GM18526 (cell line): ENCODE data around the gene RNF152.

ENCODE experiments used
- POLR2A ChIP-seq: IDR thresholded peaks from 3 replicates; pipeline ENCODE4 v1.6.1; 2011; ENCODE audit not compliant: insufficient read length; ENCODE audit errors: extremely low read depth

Gene RNF152

DNA sequence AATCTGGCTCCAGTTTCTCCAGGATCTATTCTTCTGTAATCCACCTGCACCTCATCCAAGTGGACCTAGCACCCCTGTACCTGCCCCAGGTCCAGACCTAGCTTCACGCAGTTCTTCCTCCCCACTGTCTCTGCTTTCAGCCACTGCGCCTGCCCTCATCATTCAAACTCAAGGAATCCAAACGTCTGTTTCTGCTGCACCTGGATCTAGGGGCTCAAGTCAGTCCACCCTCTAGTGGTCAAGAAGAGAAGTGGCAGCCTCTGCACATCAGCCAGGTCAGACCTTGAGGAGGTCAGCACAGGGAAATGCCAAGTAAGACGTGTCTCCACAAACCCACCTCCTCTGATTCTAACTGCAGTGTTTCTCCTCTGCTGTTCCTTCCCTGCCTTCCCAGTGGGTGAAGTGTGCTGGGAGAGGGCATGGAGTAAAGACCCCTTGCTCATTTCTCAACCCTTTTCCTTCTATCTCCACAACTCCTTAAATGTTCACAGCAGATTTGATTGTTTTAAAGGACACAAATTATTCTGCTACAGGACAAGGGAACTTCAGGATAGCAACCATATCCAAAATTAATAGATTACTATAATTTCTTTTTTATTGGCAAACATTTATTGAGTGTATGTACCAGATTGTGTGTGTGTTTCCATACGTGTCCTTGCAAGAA is 8.6 kb upstream of the RNF152 start:
- TF ChIP-seq POLR2A: no peak

- no peak for TF ChIP-seq POLR2A
Observed at GRCh38 chr18:61900504-61901281, 7.9 kb upstream of the RNF152 start.

- TF ChIP-seq POLR2A: no peak
Observed at GRCh38 chr18:61898640-61899101, 5.9 kb upstream of the RNF152 start.

- TF ChIP-seq POLR2A: no peak
Observed at GRCh38 chr18:61896757-61897156, 4.0 kb upstream of the RNF152 start.

DNA sequence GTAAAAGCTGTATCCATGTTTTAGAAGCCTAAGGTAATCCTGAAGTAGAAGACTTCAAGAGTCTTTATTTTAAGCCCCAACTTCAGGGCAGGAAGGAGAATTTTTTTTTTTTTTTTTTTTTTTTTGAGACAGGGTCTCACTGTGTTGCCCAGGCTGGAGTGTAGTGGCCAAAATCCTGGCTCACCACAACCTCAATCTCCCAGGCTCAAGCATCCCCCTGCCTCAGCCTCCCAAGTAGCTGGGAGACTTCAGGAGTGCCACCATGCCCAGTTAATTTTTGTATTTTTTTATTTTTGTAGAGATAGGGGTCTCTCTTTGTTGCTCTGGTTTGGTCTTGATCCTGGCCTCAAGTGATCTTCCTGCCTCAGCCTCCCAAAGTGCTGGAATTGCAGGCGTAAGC is 3.3 kb upstream of the RNF152 start:
- TF ChIP-seq POLR2A: no peak

- no peak for TF ChIP-seq POLR2A
Observed at GRCh38 chr18:61894751-61895524, 2.1 kb upstream of the RNF152 start.

DNA sequence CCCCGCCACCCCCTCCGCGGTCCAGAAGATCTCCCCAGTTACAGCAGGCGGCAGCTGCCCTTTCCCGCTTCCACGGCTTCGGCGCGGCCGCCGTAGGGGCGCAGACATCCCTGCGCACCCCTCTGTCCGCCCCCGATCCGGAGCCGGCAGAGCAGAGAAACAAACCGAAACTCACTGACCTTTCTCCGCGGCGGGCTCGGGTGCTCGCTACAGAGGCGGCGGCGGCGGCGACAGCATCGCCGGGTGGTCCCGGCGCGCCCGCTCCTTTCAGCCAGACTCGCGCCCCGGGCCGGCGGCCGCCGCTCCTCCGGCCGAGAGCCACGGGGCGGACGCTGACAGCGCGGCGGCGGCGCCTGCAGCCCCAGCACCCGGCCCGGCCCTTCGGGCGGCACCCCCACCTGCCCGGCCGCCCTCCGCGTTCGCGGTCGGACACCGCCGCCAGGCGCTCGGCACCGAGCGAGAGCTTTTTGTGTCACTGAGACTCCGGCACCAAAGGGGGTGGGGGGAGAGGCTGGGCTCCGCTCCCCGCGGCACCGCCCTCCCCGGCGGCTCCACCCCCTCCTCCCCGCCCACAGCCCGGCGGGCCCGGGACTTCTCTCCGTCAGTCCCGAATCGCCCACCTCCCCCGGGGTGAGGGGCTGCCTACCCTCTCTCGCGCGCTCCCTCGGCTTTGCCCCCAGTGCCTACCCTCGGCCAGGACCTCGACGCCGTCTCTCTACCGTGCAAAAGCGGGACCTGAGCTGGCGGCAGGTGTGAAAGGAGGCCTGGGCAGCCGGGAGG is 1.4 kb upstream of the RNF152 start:
- no peak for TF ChIP-seq POLR2A

DNA sequence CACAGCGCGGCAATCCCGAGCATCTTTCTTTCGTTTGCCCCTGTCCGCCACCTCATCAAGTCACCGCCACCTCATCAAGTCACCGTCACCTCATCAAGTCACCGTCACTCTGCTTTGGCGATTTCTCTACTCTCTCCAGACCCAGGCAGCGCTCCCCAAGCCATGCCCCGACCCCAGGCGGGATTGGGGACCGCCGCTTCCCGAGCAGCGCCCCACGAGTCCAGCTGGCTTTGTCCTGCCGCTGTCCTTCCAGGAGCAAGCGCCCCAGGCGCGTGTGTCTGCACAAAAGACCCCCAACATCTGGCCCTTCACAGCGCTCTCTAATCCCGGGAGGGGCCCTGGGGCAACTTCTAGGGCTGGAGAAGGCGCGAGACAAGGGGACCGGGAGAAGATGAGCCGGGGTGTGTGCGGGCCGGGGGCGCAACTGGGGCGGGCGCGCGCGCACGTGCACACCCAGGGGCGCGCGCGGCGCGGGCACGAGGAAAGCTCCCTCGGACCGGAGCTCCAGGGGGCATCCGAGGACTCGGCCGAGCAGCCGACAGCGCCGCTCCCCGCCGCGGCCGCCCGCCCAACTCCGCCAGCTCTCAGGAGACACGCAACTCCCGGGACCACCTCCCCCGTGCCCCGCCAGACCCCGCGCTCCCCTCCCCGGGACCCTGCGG is 633 bp upstream of the RNF152 start:
- no peak for TF ChIP-seq POLR2A

- no peak for TF ChIP-seq POLR2A
Observed at GRCh38 chr18:61891894-61892293, 913 bp downstream of the RNF152 start.

GRCh38 chr18:61891271-61891670 is 1.5 kb downstream of the RNF152 start:
- no peak for TF ChIP-seq POLR2A

DNA sequence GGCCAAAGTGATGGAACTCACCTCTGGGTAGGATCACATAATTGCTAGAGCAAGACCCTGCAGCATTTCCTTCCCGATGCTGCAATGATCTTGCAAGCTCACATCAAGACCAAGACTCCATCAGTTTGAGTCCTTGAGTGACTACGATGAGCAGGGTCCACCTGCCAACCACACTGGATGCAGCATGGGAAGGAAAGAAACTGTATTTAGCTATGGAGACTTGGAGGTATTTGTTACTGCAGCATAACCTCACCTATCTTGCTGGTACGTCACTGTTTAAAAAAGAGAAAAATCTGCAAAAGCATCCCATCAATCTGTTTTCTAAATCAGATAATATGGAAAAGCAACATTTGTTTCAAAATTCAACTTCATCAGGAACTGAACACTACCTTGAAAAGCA is 2.5 kb downstream of the RNF152 start:
- TF ChIP-seq POLR2A: no peak

- TF ChIP-seq POLR2A: no peak
Observed at GRCh38 chr18:61889541-61889940, 3.3 kb downstream of the RNF152 start.

GRCh38 chr18:61888622-61889021 is 4.2 kb downstream of the RNF152 start:
- TF ChIP-seq POLR2A: no peak

DNA sequence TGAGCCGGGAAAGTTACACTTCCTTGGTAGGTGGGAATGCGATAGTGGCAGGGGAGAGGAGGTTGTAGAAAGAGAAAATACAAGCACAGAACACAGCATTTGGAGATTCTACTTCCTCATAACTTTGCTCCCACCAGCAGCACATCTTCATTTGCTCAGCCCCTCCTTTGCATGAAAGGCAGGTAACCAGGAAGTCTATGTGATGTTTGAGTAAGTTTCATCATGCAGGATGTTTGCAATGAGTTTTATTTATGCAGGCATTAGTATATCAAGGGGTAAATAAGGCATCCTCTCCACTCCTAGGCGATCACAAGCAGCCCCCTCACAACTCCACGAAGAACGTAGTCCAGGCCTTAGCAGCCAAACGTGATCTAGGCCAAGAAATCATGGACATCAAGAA is 5.0 kb downstream of the RNF152 start:
- no peak for TF ChIP-seq POLR2A

DNA sequence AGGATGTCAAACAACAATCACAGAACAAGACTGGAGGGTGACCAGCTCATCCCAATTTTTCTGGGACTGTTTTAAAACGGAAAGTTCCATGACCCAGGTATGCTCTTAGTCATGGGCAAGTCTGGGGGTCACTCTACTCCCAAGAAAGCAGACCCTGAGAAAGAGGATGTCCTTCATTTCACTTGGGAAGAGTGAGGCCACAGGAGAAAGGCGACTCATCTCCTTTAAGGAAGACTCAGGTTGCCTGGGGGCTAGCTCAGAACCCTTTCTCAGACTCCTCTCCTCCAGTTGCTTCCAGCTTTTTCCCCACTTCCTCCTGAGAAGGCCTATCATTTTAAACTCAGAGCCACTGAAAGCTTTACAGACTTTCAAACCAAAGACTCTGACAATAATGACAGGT is 9.3 kb downstream of the RNF152 start:
- TF ChIP-seq POLR2A: no peak
